GM19035 (cell line): Measurements from ENCODE around the gene HECTD2.
"Not testable (repeated sequence)": the region's sequence is repeated elsewhere in the genome, so short reads cannot be mapped to it uniquely, and the experiment has no call there.

ENCODE experiments used
- ATAC-seq: cut with Tn5 transposase; IDR thresholded peaks from one replicate; pipeline ENCODE4 v1.9.1; 2021; ENCODE audit not compliant: unreplicated experiment

The HECTD2 gene

GRCh38 chr10:91409869-91410637 is at the start of gene HECTD2:
HECTD2 (plus strand) TSS chr10:91410344; CDS start chr10:91410439, 95 bp downstream.
- peak; percentile 86 for ATAC-seq

DNA sequence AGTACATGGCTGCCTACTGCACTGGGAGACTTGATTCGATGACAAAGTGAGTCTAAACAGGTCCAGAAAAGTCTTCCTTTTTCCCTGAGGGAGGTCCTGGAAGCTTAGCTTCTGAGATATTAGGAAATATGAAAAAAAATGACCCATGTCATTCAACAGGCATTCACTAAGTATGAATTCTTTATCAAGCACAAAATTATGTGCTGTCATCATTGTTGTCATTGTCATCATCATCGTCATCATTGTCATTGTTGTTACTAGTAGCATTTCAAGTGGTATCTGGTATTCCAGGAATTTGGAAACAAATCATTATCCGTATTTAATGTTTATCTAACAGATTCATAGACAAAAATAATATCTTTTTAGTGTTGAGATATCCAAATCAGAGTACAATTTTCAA is 49.7 kb upstream of the HECTD2 start:
- ATAC-seq: no peak

DNA sequence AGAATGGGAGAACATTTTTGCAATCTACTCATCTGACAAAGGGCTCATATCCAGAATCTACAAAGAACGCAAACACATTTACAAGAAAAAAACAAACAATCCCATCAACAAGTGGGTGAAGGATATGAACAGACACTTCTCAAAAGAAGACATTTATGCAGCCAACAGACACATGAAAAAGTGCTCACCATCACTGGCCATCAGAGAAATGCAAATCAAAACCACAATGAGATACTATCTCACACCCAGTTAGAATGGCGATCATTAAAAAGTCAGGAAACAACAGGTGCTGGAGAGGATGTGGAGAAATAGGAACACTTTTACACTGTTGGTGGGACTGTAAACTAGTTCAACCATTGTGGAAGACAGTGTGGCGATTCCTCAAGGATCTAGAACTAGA is 44.6 kb upstream of the HECTD2 start:
- ATAC-seq: not testable (repeated sequence)

DNA sequence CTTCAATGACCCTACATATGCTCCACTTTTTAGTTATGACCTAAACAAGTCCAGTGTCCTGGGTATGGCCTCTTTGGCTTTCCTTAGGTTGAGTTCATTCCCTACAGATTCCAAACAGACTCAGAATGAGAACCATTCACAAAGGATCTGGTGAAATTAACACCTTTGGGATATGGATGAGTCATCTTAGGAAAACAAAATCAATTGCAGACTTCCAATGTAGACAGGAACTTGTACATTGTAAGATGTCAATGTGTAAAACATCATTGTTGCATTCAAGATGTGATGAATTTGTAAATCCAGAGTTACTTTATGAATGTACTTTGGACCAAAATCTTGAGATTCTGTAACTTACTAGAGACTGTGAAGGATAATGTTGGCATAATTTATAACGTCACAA is 43.4 kb upstream of the HECTD2 start:
- ATAC-seq: no peak

DNA sequence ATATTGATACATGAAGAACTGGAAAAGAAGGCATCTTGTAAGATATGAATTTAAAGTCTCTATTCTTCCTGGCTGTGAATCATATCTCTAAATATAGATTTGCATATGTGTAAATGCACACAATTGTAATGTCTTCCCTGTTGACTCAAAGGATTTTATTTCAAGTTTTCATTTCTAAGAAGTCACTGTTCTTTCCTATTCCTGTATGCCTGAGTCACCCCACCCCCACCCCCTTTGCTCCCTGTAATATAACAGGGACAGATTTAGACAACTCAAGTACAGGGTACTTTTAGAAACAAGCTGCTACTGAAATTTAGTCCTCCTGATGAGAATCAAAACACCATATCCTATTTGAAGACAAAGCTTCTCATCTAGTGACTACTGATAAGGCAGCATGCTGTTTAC is 43.0 kb upstream of the HECTD2 start:
- no peak for ATAC-seq

- no peak for ATAC-seq
These were observed 42.6 kb upstream of the HECTD2 start for GRCh38 chr10:91367558-91367957.

- ATAC-seq: not testable (repeated sequence)
These were observed 40.1 kb upstream of the HECTD2 start for GRCh38 chr10:91369978-91370589.

DNA sequence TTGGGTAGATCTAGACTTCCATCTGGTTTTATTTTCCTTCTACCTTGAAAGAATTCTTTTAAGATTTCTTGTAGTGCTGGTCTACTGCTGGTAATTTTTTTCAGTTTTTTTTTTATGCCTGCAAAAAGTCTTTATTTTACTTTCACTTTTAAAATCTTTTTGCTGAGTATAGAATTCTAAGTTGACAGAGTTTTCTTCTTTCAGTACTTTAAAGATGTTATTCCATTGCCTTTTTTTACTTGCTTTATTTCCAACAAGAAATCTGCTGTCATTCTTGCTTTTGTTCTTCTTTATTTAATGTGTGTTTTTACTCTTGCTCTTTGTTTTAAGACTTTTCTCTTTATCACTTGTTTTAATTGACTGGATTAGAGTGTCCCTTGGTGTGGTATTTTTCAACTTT is 36.1 kb upstream of the HECTD2 start:
- ATAC-seq: no peak

DNA sequence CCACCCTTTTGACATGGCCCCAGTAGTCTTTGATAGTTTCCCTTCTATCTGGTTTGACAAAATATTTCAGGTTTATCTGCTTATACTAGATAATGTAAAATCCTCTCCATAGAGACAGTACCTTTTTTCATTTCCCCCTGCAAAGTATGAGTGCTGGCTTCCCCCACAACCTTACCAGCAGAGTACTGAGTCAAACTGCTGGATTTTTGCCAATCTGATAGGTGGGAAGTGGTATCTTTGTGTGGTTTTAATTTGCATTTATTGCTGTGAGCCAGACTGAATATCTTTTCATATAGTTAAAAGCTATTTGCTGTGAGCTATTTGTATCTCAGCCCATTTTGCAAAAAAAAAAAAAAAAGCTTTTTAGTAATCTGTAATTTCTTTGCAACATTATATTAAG is 32.1 kb upstream of the HECTD2 start:
- no peak for ATAC-seq

DNA sequence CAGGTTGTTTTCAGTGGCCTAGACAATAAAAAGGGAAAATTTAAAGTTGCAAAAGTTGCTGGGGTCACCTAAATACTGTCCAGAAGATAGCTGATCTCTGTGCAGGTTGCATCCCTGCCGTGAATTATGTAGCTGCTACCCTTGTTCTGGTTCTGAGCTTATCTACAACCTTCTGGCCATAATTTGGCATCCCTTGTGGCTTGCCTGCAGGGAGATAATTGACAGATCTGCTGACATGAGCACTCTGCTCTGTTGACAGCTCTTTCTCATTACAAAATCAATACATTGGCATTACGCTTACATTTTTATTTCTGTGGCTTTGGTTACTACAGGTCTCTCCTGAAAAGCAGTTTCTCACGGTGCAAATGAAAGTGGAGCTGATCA is 29.3 kb upstream of the HECTD2 start:
- no peak for ATAC-seq

DNA sequence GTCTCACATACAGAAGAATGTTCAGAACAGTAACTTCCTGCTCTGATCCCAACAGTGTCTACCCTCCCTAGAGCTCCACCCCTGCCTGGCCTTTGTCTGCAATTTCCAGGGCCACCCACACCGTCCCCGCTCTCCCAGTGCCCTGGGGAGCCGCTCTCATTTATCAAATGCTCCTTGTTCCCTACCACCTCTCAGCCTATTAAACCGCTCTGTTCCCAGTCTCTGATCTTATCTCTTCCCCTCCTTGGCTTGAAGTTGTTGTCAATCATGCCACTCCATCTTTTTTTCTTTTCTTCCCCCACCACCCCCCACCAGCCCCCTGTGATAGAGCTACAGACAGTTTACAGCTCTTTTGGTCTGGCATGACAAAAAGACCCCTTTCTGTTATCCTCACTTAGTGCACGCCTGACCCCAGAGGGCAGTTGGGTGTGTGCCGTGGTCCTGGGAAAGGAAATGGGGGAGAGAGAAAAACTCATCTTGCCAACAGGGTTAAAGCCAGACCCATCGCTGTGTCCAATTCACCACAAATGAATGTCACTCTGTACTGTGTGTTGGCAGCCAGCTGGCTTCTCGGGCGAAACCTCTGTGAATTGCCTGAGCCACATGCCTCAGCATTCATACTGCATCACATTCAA is 28.8 kb upstream of the HECTD2 start:
- ATAC-seq: no peak

GRCh38 chr10:91385306-91386085 is 24.6 kb upstream of the HECTD2 start:
- no peak for ATAC-seq

DNA sequence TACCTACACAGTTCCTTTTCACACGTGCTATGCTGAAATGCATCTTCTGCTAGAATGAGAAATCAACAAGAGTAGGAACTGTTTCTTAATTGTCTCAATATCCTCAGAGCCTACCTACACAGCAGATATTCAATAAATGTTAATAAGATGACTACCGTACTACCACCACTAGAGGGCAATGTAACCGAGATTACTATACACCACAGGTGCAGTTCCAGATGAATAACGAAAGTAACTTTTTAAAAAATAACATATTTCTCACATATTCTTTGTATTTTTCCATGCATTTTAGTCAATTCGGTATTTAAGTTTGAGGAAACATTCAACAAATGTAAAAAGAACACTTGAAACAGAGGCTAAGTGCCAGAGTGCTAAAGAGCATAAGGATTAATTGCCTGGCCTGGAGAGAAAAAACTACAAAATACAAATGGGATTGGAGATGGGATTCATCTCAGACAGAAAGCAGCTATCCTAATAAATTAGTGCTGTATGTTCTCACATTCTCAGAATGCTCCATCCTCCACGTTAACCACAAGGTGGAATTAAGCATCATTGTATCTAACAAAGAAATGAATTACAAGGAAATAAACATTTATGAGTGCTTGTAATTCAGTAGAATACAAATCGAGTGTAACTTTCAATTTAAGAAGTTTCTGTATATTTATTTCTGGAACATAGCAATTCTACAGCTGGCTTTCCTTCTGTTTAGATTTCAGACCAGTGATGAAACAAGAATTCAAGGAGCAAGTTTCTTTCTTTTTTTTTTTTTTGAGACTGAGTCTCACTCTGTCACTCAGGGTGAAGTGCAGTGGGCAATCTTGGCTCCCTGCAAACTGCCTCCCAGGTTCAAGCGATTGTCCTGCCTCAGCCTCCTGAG is 20.3 kb upstream of the HECTD2 start:
- ATAC-seq: peak; percentile 96

DNA sequence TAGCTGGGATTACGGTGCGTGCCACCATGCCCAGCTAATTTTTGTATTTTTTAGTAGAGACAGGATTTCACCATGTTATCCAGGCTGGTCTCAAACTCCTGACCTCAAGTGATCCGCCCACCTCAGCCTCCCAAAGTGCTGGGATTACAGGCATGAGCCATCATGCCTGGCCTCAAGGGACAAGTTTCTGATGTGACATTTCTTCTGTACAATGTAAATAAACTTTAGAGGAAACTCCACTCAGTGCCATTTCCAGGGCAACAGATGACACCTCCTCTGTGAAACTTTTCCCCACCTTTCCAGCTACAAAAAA is 19.7 kb upstream of the HECTD2 start:
- not testable (repeated sequence) for ATAC-seq

DNA sequence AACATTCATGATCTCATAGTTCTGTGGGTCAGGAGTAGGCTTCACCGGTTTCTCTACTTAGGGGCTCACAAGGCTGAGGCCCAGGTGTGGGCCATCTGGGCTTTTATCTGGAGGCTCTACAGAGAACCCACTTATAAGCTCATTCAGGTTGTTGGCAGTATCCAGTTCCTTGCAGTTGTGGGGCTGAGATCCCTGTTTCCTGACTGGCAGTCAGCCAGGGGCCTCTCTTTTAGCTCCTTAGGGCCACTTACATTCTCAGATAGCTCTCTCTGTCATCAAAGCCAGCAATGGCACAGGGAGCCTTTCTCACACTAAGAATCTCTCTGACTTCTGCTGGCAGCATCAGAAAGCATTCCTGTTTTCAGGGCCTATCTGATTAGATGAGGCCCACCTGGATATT is 18.2 kb upstream of the HECTD2 start:
- no peak for ATAC-seq

GRCh38 chr10:91406322-91406721 is 3.8 kb upstream of the HECTD2 start:
- ATAC-seq: no peak

DNA sequence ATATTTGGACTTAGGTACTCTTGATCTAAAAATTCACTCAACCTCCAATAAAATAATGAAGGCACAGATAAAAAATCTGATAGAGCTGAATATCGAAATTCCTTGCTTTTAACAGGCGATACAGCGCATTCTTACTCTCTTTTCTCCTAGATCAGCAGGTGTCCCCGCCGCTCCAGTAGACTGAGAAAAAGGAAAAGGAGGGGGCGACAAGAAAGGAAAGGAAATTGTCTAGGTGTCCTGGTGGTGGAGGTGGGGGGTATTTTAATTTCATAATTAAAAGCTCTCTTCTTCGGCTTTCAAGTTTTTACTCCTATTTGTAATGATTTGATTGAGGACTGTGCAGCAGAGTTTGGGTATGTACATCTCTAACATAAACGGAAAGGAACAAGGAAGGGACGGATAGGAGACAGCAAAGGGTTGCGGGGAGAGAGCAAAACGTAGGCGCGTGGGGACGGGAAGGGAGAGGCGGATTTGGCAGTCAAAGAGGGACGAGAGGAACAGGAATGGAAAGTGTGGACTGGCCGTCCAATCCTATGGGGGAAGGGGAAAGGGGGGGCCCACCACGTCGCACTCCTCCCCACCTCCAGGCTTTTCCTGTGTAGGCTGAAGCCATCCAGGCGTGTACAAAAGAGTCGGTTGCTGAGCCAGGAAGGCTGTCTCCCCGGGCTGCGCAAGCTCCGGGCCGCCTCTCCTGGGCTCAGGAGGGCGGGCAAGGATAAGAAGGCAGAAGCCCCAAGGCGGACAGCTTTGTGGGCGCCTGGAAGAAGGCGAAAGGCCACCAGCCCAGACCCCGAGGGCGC is 875 bp upstream of the HECTD2 start:
- peak; percentile 36 for ATAC-seq

DNA sequence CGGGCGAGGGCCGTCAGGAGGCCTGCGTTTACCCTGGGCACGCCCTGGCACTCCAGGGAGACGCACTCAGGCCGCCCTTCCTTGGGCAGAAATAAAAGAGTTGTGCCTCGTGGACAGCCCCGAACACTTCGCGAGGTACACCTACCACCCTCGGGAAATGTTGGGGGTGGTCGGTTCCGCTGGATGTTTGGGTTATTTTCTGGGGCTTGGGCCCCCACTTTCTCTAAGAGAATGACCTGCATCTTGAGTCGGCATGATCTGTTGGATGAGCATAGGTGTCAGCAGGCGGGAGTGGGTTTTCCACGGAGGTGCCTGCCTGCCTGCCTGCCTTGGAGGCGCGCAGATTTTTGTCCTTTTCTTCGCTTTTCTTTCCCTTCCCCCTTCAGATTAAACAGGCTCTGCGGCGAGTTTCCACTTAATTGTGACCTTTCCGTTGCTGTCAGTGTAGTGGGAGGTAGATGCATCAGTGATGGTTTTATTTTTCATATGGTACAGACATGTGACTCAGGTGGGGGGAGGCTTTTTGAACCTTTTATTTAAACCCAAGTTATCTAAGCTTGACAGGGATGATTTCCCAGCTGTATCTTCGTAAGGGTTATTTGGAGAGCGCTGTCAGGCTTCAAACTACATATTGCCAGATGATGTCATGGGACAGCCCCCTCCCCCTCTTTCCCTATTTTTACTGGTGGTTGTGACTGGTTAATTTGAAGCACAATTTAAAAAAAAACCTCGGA is 661 bp downstream of the HECTD2 start:
- peak; percentile 1 for ATAC-seq

- ATAC-seq: no peak
These were observed 1.5 kb downstream of the HECTD2 start for GRCh38 chr10:91411621-91412020.
